T-helper 2 cell (primary cell): ENCODE results near the gene TUT7.
"Not testable (repeated sequence)": the region's sequence is repeated elsewhere in the genome, so short reads cannot be mapped to it uniquely, and the experiment has no call there.

ENCODE experiments used
- DNase-seq, 5 experiments: peaks; one replicate each; pipeline versions ENCODE4 v3.0.0 to v3.0.0-alpha.2; 2012 to 2022

Gene TUT7

DNA sequence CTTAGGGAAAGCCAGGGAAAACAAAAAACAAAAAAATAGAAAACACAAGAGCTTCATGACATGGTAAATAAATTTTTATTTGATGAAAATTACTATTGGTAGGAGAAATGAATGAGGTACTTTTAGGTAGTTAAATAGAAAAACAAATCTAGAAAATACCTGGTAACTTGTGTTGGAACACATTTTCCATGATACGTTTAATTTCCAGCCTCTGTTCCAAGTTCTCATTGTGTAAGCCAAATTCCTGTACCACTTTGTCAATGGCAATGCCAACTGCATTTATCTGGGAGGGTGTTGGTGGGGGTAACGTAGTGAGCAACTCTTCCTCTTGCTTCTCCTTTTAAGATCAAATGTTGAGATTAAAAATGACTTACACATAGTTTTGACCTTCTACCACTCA is 9.4 kb downstream of the TUT7 start:
- no peak for DNase-seq

DNA sequence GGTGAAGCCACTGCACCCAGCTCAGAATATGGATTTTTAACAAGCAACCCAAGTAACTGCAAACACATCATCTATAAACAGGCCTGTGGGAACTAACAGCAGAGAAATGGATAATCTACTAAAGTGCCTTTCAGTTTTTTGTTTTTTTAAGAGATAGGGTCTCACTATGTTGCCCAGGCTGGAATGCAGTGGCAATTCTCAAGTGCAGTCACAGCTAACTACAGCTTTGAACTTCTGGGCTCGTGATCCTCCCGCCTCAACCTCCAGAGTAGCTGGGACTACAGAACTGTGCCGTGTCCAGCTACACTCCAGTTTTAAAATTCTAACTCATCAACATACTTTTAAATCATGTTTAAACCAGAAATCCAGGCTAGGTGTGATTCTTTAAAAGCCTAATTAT is 11.9 kb downstream of the TUT7 start:
- DNase-seq, result no peak

DNA sequence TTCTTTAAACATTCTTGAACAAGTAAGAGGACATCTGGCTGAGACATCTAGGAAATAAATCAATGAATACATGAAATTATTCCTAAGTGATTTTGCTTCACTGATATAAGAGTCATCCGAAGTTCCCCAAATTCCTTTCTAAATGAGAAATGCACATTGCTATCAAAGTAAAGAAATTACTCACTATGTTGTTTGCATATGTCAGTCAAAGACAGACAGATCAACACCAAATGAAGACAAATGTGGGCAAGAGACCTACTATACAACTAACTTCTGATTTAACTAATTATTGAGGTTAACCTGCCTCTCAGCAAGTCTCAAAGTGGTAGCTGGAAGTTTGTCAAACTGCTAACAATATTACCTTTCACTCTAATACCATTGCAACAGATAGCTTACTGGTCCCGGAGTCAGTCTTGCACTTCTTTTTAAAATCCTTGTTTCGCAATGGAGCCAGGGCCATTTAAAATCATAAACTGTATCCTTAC is 13.2 kb downstream of the TUT7 start:
- DNase-seq, result peak in 1 of 5 experiments; percentile 26

DNA sequence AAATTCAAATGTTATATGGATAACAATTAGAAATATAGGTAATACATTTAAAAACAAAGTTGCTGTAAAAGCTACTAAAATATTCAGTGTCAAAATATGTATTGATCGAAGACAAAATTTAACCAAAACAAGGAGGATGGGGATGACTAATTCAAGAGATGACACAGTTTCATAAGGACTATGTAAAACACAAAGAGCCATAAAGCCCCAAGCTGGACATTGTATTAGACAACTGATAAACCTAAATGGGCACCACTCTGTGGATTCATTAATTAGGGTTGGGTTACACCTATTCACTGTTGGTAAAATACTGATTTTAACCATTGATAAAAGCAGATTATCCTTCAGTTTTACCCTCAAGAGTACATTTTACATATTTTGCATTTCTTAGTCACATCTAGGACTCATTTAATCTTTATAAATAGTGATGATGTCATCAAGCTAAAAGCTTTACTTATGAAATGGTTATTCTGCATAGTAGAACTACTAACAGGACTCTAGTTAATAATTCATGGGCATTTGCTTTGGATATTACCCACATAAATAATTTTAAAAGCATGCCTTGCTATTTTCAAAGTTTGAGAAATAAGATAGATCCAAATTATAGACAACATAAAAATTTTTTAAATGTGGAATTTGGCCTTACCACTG is 13.7 kb downstream of the TUT7 start:
- no peak for DNase-seq

DNA sequence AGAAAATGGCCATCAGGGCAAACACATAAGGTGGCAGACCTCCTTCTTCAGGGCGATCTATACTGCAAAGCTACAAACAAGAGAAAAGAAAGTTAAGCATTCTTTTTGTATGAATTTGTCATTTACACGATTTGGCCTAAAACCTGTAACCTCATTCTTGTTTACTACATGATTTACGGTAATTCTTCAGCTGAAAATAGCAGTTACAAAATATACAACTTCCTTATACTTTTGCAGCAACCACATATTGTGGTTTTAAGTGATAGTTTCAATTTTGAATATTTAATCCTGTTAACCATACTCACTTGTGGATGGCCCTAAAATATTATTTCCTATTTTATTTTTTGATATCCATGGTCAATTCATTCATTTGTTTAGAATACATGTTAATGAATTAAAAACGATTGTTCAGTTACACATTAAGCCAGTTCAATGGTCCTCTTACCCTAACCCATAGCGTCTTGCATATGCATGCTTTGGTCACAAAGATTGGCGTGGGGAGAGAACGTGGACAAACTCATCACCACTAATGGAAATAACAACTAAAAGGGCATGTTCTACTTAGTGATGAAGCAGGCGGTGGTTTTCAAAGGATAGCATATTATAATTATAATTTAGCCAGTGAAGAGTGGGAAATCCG is 16.6 kb downstream of the TUT7 start:
- peak in 2 of 5 experiments; percentile 45 to 73 for DNase-seq

GRCh38 chr9:86336058-86336457 is 18.2 kb downstream of the TUT7 start:
- no peak for DNase-seq

DNA sequence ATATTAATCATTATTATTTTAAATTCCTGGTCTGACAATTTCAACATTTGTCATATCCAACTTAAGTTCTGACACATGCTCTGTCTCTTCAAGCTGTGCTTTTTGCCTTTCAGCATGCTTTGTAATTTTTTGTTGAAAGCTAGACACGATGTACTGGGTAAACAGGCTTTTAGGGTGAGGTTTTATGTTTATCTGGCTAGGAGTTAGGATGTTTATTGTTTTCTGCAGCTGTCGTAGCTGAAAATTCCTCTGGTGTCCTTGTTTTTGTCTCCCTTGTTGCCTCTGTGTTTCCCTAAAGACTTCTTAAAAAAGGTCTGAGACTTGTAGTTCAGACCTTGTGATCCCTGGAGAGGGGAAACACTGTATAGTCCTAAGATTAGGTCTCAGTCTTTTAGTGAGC is 20.6 kb downstream of the TUT7 start:
- no peak for DNase-seq

DNA sequence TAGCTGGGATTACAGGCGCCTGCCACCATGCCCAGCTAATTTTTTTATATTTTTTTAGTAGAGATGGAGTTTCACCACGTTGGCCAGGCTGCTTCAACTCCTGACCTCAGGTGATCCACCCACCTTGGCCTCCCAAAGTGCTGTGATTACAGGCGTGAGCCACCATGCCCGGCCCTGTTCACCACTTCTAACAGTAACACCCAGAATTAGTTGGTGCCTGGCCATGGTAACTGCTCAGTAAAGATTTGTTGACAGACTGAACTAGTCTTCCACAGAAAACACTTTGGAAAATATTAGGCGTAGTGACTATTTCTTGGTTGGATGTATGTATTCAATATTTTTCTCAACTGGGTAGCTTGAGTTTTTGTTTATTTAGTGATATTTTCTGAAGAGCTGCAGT is 24.0 kb downstream of the TUT7 start:
- DNase-seq, result no peak

- DNase-seq, result no peak
Observed at GRCh38 chr9:86329649-86330048, 24.6 kb downstream of the TUT7 start.

DNA sequence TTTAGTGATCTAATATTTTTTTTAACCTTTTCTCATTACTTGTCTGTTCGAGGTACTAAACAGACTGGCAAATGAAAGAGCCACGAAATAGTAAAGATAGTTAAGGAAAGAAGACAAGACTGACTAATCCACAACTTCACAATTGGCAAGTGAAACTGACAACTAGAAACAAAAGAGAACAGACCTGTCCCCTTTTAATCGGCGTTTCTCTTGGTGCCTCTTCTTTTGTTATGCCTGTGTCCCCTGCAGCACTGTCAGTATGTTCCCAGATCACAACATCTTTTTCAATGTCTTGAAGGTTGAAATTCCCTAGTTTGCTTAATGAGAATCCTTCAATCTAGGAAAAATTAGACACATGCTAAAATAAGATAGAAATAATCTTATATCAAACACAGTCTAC is 26.1 kb downstream of the TUT7 start:
- no peak for DNase-seq

GRCh38 chr9:86326536-86326935 is 27.7 kb downstream of the TUT7 start:
- no peak for DNase-seq

GRCh38 chr9:86324901-86325300 is 29.3 kb downstream of the TUT7 start:
- no peak for DNase-seq

GRCh38 chr9:86324308-86324707 is 29.9 kb downstream of the TUT7 start:
- DNase-seq, result no peak

DNA sequence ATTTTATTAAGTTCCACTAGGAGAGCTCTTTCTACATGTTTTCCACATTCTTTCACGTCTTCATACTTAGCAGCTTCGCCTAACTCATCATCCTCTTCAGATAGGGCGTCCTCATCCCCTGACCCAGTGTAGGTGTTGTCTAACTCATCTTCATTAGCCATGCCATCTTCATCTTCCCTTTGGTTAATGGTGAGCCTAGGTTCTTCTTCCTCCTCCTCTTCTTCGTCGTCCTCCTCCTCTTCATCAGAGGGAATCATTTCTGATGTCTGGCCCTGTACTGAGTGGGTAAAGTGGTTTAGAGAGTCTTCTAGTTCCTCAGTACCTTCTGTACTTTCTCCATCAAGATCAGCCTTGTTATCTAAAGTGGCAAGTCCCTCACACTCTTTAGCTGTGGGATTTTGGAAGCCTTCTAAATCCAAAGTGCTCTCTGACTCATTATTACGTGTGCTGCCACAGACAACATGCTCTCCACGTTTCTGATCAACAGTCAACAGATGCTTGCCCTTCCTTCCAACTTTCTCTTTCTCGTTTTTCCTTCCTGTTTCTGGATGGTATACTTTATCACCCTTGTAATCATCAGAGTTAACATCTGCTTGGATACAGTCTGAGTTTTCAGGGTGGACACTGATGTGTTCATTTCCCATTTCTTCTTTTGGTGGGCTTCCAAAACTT is 31.1 kb downstream of the TUT7 start:
- DNase-seq, result no peak

DNA sequence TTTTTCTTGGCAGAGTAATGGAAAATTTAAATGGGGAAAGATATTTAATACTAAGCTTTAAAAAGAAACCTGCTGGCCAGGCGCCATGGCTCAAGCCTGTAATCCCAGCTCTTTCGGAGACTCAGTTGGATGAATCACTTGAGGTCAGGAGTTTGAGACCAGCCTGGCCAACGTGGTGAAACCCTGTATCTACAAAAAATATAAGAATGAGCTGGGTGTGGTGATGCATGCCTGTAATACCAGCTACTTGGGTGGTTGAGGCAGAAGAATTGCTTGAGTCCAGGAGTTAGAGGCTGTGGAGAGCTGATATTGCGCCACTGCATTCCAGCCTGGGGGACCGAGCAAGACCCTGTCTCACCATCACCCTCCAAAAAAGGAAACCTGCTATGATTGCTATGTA is 32.8 kb downstream of the TUT7 start:
- no peak for DNase-seq

DNA sequence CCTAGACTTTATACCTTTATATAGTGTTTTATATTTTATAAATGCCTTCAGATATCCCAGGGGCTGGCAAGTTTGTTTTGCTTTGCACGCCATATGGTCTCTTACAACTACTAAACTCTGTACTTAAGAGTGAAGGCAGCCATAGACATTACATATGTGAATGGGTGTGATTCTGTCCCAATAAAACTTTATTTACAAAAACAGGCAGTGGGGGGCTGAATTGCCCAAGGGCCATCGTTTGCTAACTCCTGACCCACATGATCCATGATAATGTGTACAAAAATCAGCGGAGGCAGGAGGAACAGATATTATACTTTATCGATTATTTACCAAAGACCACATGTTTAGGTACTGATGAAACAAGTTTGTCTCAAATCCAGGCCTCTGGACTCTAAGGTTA is 36.0 kb downstream of the TUT7 start:
- no peak for DNase-seq

GRCh38 chr9:86315078-86315477 is 39.1 kb downstream of the TUT7 start:
- no peak for DNase-seq

DNA sequence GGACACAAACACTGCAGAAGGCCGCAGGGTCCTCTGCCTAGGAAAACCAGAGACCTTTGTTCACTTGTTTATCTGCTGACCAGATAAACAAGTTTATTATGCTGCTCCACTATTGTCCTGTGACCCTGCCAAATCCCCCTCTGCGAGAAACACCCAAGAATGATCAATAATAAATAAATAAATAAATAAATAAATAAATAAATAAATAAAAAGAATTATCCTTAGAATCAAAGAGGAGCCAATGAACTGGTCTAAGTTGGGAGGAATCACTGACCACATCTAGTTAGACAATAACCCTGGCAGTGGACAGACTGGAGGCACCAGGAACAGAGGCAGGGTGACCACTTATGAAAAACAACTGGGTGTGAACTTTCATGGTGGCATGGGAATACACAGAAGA is 41.3 kb downstream of the TUT7 start:
- DNase-seq, result not testable (repeated sequence)

DNA sequence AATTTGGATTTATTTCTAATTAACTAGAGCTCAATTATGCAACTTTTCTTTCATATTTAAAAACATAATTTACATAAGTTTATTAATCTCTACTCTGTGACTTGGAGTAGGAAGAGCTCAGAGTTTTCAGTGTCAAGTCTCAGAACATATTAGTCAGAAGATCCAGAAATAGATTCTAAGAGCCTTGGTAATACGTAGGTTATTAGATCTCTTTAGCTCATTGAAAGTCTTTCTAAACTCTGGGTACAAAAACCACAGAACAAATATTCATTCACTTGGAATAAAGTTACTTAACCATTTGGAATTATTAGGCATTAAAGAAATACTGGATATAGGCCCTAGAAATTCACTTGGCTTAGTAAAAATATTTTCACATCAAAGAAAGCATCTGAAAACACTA is 45.5 kb downstream of the TUT7 start:
- DNase-seq, result no peak

GRCh38 chr9:86304236-86304730 is 49.9 kb downstream of the TUT7 start:
- peak in 1 of 5 experiments; percentile 51 for DNase-seq

GRCh38 chr9:86303316-86303975 is 50.8 kb downstream of the TUT7 start:
- peak in 4 of 5 experiments; percentile 9 to 96 (median 16) for DNase-seq

DNA sequence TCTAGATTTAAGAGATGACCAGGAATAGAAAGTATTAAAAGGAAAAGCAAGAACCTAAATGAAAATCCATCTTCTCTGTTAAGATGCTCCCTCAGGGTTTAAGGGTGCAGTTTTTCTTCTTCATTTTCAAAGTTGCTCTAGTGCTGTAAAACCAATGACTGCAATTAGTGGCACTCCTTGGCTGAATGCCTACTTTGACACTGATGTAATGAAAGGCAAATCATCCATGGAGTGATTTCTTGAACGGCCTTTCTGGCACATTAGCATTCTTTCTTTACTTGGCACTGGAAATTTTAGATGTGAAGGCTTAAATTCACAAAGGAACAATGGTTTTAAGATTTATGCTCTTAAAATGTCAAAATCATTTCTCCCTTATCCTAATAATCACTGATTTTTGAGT is 52.5 kb downstream of the TUT7 start:
- no peak for DNase-seq

- DNase-seq, result peak in 1 of 5 experiments; percentile 31
Observed at GRCh38 chr9:86300701-86301100, 53.5 kb downstream of the TUT7 start.
